IMR-90 (cell line): ENCODE measurements around the gene ATIC. TPM values are rescaled to one million over a fixed set of nuclear protein-coding genes. Genes with fewer than 3 reads are reported as not detected.

Experiments used
- ATAC-seq: fragments of 200-7000 bp; cut with Tn5 transposase; 2 replicates; pipeline ENCODE4 v1.9.1; 2020; ENCODE audit warnings: low read depth, mild to moderate bottlenecking, moderate library complexity
- BruUV-seq: library from RNA; stranded (reverse); fragments of 400-500 nt; replicated peaks from 2 replicates; lab custom pipeline; 2021; lab: Mats Ljungman, UMichigan
- CTCF ChIA-PET: fragments of 300-600 bp; formaldehyde crosslinking; extraction: SDS; loops from one replicate; lab custom pipeline; 2021; ENCODE audit warnings: antibody characterized with exemption; lab: Yijun Ruan, JAX
- POLR2A ChIA-PET: fragments of 300-600 bp; sonication (Branson Sonifier 250); formaldehyde crosslinking; loops from one replicate; lab custom pipeline; 2022; ENCODE audit warnings: antibody characterized with exemption; ENCODE audit not compliant: unreplicated experiment; lab: Charles Lee
- DNase-seq: peaks from one replicate; pipeline ENCODE4 v3.0.0; 2013
- H2AFZ ChIP-seq: replicated peaks from 2 replicates; pipeline ENCODE3; 2013; ENCODE audit warnings: low read length, mild to moderate bottlenecking; ENCODE audit not compliant: poor library complexity
- H2AK5ac ChIP-seq: 2 replicates; pipeline ENCODE4 v1.6.1; 2013; ENCODE audit warnings: low read depth, low read length, inconsistent platforms
- H2AK9ac ChIP-seq: replicated peaks from 2 replicates; pipeline ENCODE3; 2013; ENCODE audit warnings: mild to moderate bottlenecking, low read depth, low read length, moderate library complexity; ENCODE audit not compliant: poor library complexity
- H2BK120ac ChIP-seq: 2 replicates; pipeline ENCODE4 v1.6.1; 2013; ENCODE audit warnings: low read depth, low read length, inconsistent platforms
- H2BK15ac ChIP-seq: 3 replicates; pipeline ENCODE4 v1.6.1; 2013; ENCODE audit warnings: low read depth, low read length, inconsistent platforms
- H2BK20ac ChIP-seq: 2 replicates; pipeline ENCODE4 v1.6.1; 2013; ENCODE audit warnings: low read depth, mild to moderate bottlenecking, inconsistent platforms, low read length, moderate library complexity
- H2BK5ac ChIP-seq: 2 replicates; pipeline ENCODE4 v1.6.1; 2013; ENCODE audit warnings: mild to moderate bottlenecking, low read depth, low read length, inconsistent platforms; ENCODE audit not compliant: poor library complexity, severe bottlenecking
- H3K14ac ChIP-seq: replicated peaks from 2 replicates; pipeline ENCODE4 v1.6.1; 2013; ENCODE audit warnings: low read depth, low read length, inconsistent platforms
- H3K18ac ChIP-seq: 2 replicates; pipeline ENCODE4 v1.6.1; 2013; ENCODE audit warnings: low read depth, low read length, control low read depth
- H3K23ac ChIP-seq: 2 replicates; pipeline ENCODE4 v1.6.1; 2013; ENCODE audit warnings: low read depth, low read length, inconsistent platforms
- H3K27ac ChIP-seq: 2 replicates; pipeline ENCODE4 v1.5.1; 2013; ENCODE audit warnings: mild to moderate bottlenecking, control low read depth, low read length; ENCODE audit not compliant: insufficient read depth
- H3K27me3 ChIP-seq: 2 replicates; pipeline ENCODE4 v1.6.1; 2013; ENCODE audit warnings: low read length; ENCODE audit not compliant: control insufficient read depth, insufficient read depth
- H3K36me3 ChIP-seq: 2 replicates; pipeline ENCODE4 v1.6.1; 2013; ENCODE audit warnings: low read length, mixed read lengths; ENCODE audit not compliant: control insufficient read depth, insufficient read depth
- H3K4ac ChIP-seq: 2 replicates; pipeline ENCODE4 v1.6.1; 2013; ENCODE audit warnings: low read depth, low read length, inconsistent platforms
- H3K4me1 ChIP-seq: 2 replicates; pipeline ENCODE4 v1.6.1; 2013; ENCODE audit warnings: low read length, mixed read lengths; ENCODE audit not compliant: control insufficient read depth, insufficient read depth
- H3K4me2 ChIP-seq: 2 replicates; pipeline ENCODE4 v1.6.1; 2013; ENCODE audit warnings: low read depth, mild to moderate bottlenecking, control low read depth, low read length, moderate library complexity
- H3K4me3 ChIP-seq: 2 replicates; pipeline ENCODE4 v1.5.1; 2013; ENCODE audit warnings: low read depth, mild to moderate bottlenecking, control low read depth, low read length, moderate library complexity; ENCODE audit not compliant: insufficient read depth
- H3K56ac ChIP-seq: 2 replicates; pipeline ENCODE4 v1.6.1; 2013; ENCODE audit warnings: low read length, inconsistent platforms; ENCODE audit not compliant: insufficient read depth; ENCODE audit errors: extremely low read depth
- H3K79me1 ChIP-seq, 2 experiments: 2 replicates each; pipeline ENCODE4 v1.6.1; 2013; ENCODE audit warnings: low read length in 2 of 2, inconsistent platforms in 1 of 2, low read depth in 1 of 2
- H3K9ac ChIP-seq: 2 replicates; pipeline ENCODE4 v1.6.1; 2013; ENCODE audit warnings: low read depth, low read length, control low read depth
- H3K9me1 ChIP-seq: 2 replicates; pipeline ENCODE4 v1.6.1; 2013; ENCODE audit warnings: low read length, inconsistent platforms; ENCODE audit not compliant: insufficient read depth
- H3K9me3 ChIP-seq: 2 replicates; pipeline ENCODE4 v1.6.1; 2013; ENCODE audit warnings: low read length; ENCODE audit not compliant: control insufficient read depth, insufficient read depth
- H4K20me1 ChIP-seq: 2 replicates; pipeline ENCODE4 v1.6.1; 2013; ENCODE audit warnings: low read length, inconsistent platforms; ENCODE audit not compliant: insufficient read depth
- H4K5ac ChIP-seq: 2 replicates; pipeline ENCODE4 v1.6.1; 2013; ENCODE audit warnings: mild to moderate bottlenecking, low read depth, low read length, control low read depth
- H4K8ac ChIP-seq, 2 experiments: 2 replicates each; pipeline ENCODE4 v1.6.1; 2013; ENCODE audit warnings: low read depth in 2 of 2, low read length in 2 of 2, control low read depth in 1 of 2, inconsistent platforms in 1 of 2
- H4K91ac ChIP-seq: 2 replicates; pipeline ENCODE4 v1.6.1; 2013; ENCODE audit warnings: low read depth, low read length, inconsistent platforms; ENCODE audit not compliant: insufficient read depth
- BHLHE40 ChIP-seq: fragments of 150-350 bp; IDR thresholded peaks from 2 replicates; pipeline ENCODE4 v1.6.1; 2016; ENCODE audit warnings: mild to moderate bottlenecking, low read depth, low read length
- CHD1 ChIP-seq: IDR thresholded peaks from 2 replicates; pipeline ENCODE4 v1.6.1; 2012; ENCODE audit warnings: low read depth, low read length, improper control_type of control experiment
- MAZ ChIP-seq: IDR thresholded peaks from 2 replicates; pipeline ENCODE4 v1.6.1; 2012; ENCODE audit warnings: low read depth, mild to moderate bottlenecking, low read length, improper control_type of control experiment, moderate library complexity, borderline replicate concordance
- MXI1 ChIP-seq: IDR thresholded peaks from 2 replicates; pipeline ENCODE4 v1.6.1; 2012; ENCODE audit warnings: low read depth, mild to moderate bottlenecking, low read length, moderate library complexity, borderline replicate concordance
- NFE2L2 ChIP-seq: fragments of 150-350 bp; IDR thresholded peaks from 2 replicates; pipeline ENCODE4 v1.6.1; 2016; ENCODE audit warnings: low read depth, mild to moderate bottlenecking, low read length
- POLR2A ChIP-seq: IDR thresholded peaks from 2 replicates; pipeline ENCODE4 v1.6.1; 2012; ENCODE audit warnings: mild to moderate bottlenecking, low read depth, low read length
- RAD21 ChIP-seq: IDR thresholded peaks from 2 replicates; pipeline ENCODE4 v1.6.1; 2012; ENCODE audit warnings: low read length, improper control_type of control experiment
- RCOR1 ChIP-seq: IDR thresholded peaks from 2 replicates; pipeline ENCODE4 v1.6.1; 2012; ENCODE audit warnings: mild to moderate bottlenecking, low read length, improper control_type of control experiment; ENCODE audit not compliant: insufficient replicate concordance
- WGBS, 2 experiments: methylation state at CpG; one replicate each; pipeline versions ENCODE4 v1.1.5 to v1.1.7; 2013; ENCODE audit warnings: missing lambda C conversion rate in 2 of 2; ENCODE audit not compliant: insufficient read length in 1 of 2; ENCODE audit errors: extremely low coverage in 2 of 2; 5-methylcytosine and 5-hydroxymethylcytosine counted together
- dilution Hi-C: fragments of 300-500 bp; cut with HindIII; formaldehyde crosslinking; loops from one replicate; pipeline ENCODE4 v1.14.3; 2018; ENCODE audit warnings: low sequenced_read_pairs; ENCODE audit not compliant: unreplicated experiment
- in situ Hi-C: fragments of 300-500 bp; cut with MboI; formaldehyde crosslinking; loops from 3 replicates; pipeline ENCODE4 v1.14.3; 2019; ENCODE audit warnings: low sequenced_read_pairs, inconsistent platforms, mixed read lengths
- intact Hi-C: fragments of 100-400 bp; cut with micrococcal nuclease; formaldehyde crosslinking; loops from 2 replicates; pipeline ENCODE4 v1.10.0; 2022
- polyA plus RNA-seq, 3 experiments: library from polyadenylated mRNA; depleted of rRNA; stranded (reverse); fragments of >200 nt; gene quantifications; 2 replicates each; pipeline ENCODE4 v1.2.3, GENCODE V29; 2012; ENCODE audit warnings: low replicate concordance in 1 of 3
- total RNA-seq: library from RNA; depleted of rRNA; stranded (reverse); fragments of >200 nt; gene quantifications from 2 replicates; pipeline ENCODE4 v1.2.3, GENCODE V29; 2012

ATIC gene
- total and polyA plus RNA-seq, 2 of the 4 experiments (the other 2 are of a cell fraction), result 30.5 to 101 TPM

DNA sequence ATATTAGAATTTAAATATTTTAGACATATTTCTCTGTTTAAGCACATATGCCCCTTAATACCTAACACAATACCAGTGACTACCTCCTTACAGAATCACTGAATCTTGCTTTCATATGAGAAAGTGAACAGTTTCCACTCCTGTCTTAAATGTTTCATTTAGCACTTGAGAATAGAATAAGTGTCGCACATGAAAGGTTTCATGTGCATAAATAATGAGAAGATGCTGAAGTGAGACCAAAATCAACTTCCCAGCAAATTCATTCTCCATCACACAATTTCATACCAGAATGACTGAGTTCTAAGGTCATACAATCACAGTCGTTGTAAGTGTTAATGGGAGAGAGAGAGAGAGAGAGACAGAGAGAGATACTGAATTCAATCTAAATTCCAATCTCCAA is 51.2 kb downstream of the ATIC start:
- in situ Hi-C loops, result no loop called here
- peaks cover 65% of the 10 kb centered on the region for H3K36me3 ChIP-seq
- no peak overlapping the region for H3K14ac ChIP-seq
- WGBS, 2 experiments, result no CpG with 5 or more reads among the region's 2 CpGs
- DNase-seq (peak; percentile 11), ATAC-seq (no peak)
- CTCF ChIA-PET, result no interaction called here
- no peak overlapping the region for H3K23ac ChIP-seq
- H3K9me3 ChIP-seq, result no peaks in the 10 kb centered on the region
- dilution Hi-C loops, result no loop called here
- H3K79me1 ChIP-seq, result peaks cover 8 to 22% of the 10 kb centered on the region in 2 experiments; a peak in 3 of 4 replicates
- BruUV-seq, result no TSS peak
- no peak overlapping the region for H3K9ac ChIP-seq
- POLR2A ChIA-PET, result no interaction called here
- H2BK15ac ChIP-seq, result no peak overlapping the region
- no peak overlapping the region for H2AK5ac ChIP-seq
- H3K9me1 ChIP-seq, result peaks cover 2% of the 10 kb centered on the region; the same call in 1 of the 2 replicates
- no peak overlapping the region for H2BK20ac ChIP-seq
- no peak overlapping the region for H2BK5ac ChIP-seq
- no peak overlapping the region for H3K4me2 ChIP-seq
- no peak overlapping the region for H4K5ac ChIP-seq
- H4K20me1 ChIP-seq, result peaks cover 27% of the 10 kb centered on the region
- H4K8ac ChIP-seq, result no peak overlapping the region
- H2AK9ac ChIP-seq, result no peak overlapping the region
- H3K56ac ChIP-seq, result no peak overlapping the region
- no peak overlapping the region for H2AFZ ChIP-seq
- no peak overlapping the region for H2BK120ac ChIP-seq
- no peak overlapping the region for H3K27ac ChIP-seq
- no peaks in the 10 kb centered on the region for H3K27me3 ChIP-seq
- H3K4me3 ChIP-seq, result no peak overlapping the region
- peaks cover 1% of the 10 kb centered on the region; the same call in 1 of the 2 replicates for H3K4me1 ChIP-seq
- no peak overlapping the region for H4K91ac ChIP-seq
- intact Hi-C loops, result no loop called here
- no peak overlapping the region for H3K4ac ChIP-seq
- H3K18ac ChIP-seq, result no peak overlapping the region
- TF ChIP-seq MXI1 (no peak), BHLHE40 (no peak), RCOR1 (no peak), RAD21 (no peak), POLR2A (no peak), CHD1 (no peak), NFE2L2 (no peak), MAZ (no peak)
